Transverse colon (tissue), 4 donors: ENCODE data around the gene RNF150.

ENCODE experiments used
- CTCF ChIP-seq, 5 experiments: fragments of 200-600 bp in 3 of 5; fragments of 450-650 bp in 2 of 5; sonication (generic) in 3 of 5; IDR thresholded peaks; 1 replicate in 2 of 5; 2 replicates in 3 of 5; pipeline ENCODE4 v1.5.1; 2016 to 2017; ENCODE audit warnings: antibody characterized with exemption in 5 of 5, inconsistent platforms in 3 of 5, mild to moderate bottlenecking in 2 of 5, moderate library complexity in 1 of 5
- POLR2A ChIP-seq: fragments of 450-650 bp; IDR thresholded peaks from one replicate; pipeline ENCODE4 v1.6.1; 2016; ENCODE audit warnings: antibody characterized with exemption, mild to moderate bottlenecking, moderate library complexity
- POLR2AphosphoS5 ChIP-seq, 3 donors: sonication (generic); formaldehyde crosslinking; IDR thresholded peaks; one replicate each; pipeline ENCODE4 v1.6.1; 2016; ENCODE audit warnings: antibody characterized with exemption in 3 of 3

GRCh38 chr4:140932501-140933045 lies 200.7 kb downstream of the RNF150 start:
- TF ChIP-seq CTCF (IDR thresholded peaks at IDR 0.05): no peak
- TF ChIP-seq POLR2A: no peak
- TF ChIP-seq POLR2AphosphoS5 (IDR thresholded peaks at IDR 0.05): no peak
